Measurements from ENCODE around the gene SUN2.

- no peak for TF ChIP-seq CTCF (IDR thresholded peaks at IDR 0.05; ENCODE audit: low read depth, low read length)
- no peak for TF ChIP-seq EZH2phosphoT487 (IDR thresholded peaks at IDR 0.05; ENCODE audit: low read depth)
These were observed 70.9 kb downstream of the SUN2 start for GRCh38 chr22:38684895-38685294.
